Activated CD4-positive, alpha-beta T cell treated with anti-CD3 and anti-CD28 coated beads for 1 hour (primary cell): ENCODE results near the gene AP2M1.
"Not testable (repeated sequence)": the region's sequence is repeated elsewhere in the genome, so short reads cannot be mapped to it uniquely, and the experiment has no call there.

Source experiments
- DNase-seq: peaks from one replicate; pipeline ENCODE4 v3.0.0-alpha.2; 2020

AP2M1 gene

GRCh38 chr3:184158404-184158803 is 16.3 kb upstream of the AP2M1 start:
- no peak for DNase-seq

GRCh38 chr3:184160456-184160855 is 14.2 kb upstream of the AP2M1 start:
- no peak for DNase-seq

- DNase-seq = not testable (repeated sequence)
Observed at GRCh38 chr3:184162571-184163070, 12.0 kb upstream of the AP2M1 start.

- no peak for DNase-seq
Observed at GRCh38 chr3:184164648-184165330, 9.9 kb upstream of the AP2M1 start.

GRCh38 chr3:184165543-184165942 is 9.1 kb upstream of the AP2M1 start:
- no peak for DNase-seq

GRCh38 chr3:184166671-184167070 is 8.0 kb upstream of the AP2M1 start:
- DNase-seq = no peak

- DNase-seq = no peak
Observed at GRCh38 chr3:184167786-184168185, 6.9 kb upstream of the AP2M1 start.

- no peak for DNase-seq
Observed at GRCh38 chr3:184168363-184169120, 6.1 kb upstream of the AP2M1 start.

- no peak for DNase-seq
Observed at GRCh38 chr3:184169896-184170875, 4.5 kb upstream of the AP2M1 start.

GRCh38 chr3:184171562-184171961 is 3.1 kb upstream of the AP2M1 start:
- no peak for DNase-seq

GRCh38 chr3:184172681-184173373 is 1.8 kb upstream of the AP2M1 start:
- DNase-seq = no peak

GRCh38 chr3:184173374-184173722 is 1.3 kb upstream of the AP2M1 start:
- no peak for DNase-seq

GRCh38 chr3:184174284-184174645 is 390 bp upstream of the AP2M1 start:
- DNase-seq = no peak

- no peak for DNase-seq
Observed at GRCh38 chr3:184175506-184175905, 851 bp downstream of the AP2M1 start.

GRCh38 chr3:184175981-184176376 is 1.3 kb downstream of the AP2M1 start:
- no peak for DNase-seq

- DNase-seq = no peak
Observed at GRCh38 chr3:184176377-184177330, 2.0 kb downstream of the AP2M1 start.

GRCh38 chr3:184177331-184177731 is 2.7 kb downstream of the AP2M1 start:
- no peak for DNase-seq

- DNase-seq = no peak
Observed at GRCh38 chr3:184177767-184178306, 3.2 kb downstream of the AP2M1 start.

- no peak for DNase-seq
Observed at GRCh38 chr3:184178521-184179138, 4.0 kb downstream of the AP2M1 start.

- no peak for DNase-seq
Observed at GRCh38 chr3:184180165-184180564, 5.5 kb downstream of the AP2M1 start.

GRCh38 chr3:184181596-184181995 is 6.9 kb downstream of the AP2M1 start:
- DNase-seq = no peak
